ENCODE measurements around the gene ARMC7. TPM values are rescaled to one million over a fixed set of nuclear protein-coding genes. Genes with fewer than 3 reads are reported as not detected.

The ARMC7 gene
- total RNA-seq, 1 experiment from 2014 or later = 26.0 TPM

DNA sequence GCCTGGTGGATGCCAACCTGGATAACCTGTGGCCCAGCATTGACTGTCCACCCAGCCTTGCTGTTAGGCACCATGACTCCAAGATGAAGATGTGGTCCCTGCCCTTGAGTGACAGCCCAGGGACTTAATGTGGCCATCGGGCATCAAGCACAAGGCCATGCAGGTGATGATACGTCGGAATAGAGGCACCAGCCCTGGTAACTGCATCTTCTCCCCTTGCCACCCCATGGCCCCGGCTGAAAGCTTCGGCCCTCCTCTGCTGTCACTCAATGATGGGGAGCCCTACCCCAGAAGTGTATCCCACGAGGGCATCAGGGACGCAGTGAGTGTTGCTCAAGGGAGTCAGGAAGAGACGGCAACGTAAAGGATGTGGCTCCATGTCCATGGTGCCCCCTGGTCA lies 19.8 kb downstream of the ARMC7 start:
- TF ChIP-seq, protein P1, sequence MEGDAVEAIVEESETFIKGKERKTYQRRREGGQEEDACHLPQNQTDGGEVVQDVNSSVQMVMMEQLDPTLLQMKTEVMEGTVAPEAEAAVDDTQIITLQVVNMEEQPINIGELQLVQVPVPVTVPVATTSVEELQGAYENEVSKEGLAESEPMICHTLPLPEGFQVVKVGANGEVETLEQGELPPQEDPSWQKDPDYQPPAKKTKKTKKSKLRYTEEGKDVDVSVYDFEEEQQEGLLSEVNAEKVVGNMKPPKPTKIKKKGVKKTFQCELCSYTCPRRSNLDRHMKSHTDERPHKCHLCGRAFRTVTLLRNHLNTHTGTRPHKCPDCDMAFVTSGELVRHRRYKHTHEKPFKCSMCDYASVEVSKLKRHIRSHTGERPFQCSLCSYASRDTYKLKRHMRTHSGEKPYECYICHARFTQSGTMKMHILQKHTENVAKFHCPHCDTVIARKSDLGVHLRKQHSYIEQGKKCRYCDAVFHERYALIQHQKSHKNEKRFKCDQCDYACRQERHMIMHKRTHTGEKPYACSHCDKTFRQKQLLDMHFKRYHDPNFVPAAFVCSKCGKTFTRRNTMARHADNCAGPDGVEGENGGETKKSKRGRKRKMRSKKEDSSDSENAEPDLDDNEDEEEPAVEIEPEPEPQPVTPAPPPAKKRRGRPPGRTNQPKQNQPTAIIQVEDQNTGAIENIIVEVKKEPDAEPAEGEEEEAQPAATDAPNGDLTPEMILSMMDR (IDR thresholded peaks at IDR 0.05; ENCODE audit: insufficient read depth in 1 of 2, low read depth in 1 of 2, low read length in 1 of 2, severe bottlenecking in 1 of 2, unreplicated experiment in 1 of 2) = no peak
- CTCF ChIA-PET = interaction anchor here (2.3 to 3.7 kb wide), 2 partner anchors 16 to 70 kb away, joined by 20 to 30 read pairs; no protein-coding TSS in a partner anchor
- H3K27ac Mint-ChIP-seq (ENCODE audit: unreplicated experiment) = no peak overlapping the region
- no peaks in the 10 kb centered on the region for H3K27me3 ChIP-seq (replicated peaks; ENCODE audit: control insufficient read depth, insufficient read depth, low read length)
- peaks cover 26% of the 10 kb centered on the region for H3K4me1 ChIP-seq
- intact Hi-C loops (cut with micrococcal nuclease; ENCODE audit: unreplicated experiment) = no loop called here
- H3K4me3 Mint-ChIP-seq (ENCODE audit: unreplicated experiment) = peak overlapping the region; percentile 93
- no TSS peak for BruUV-seq (replicated peaks)
- no peak for DNase-seq
- peaks cover 4% of the 10 kb centered on the region for H3K36me3 ChIP-seq (ENCODE audit: control insufficient read depth, insufficient read depth, low read length)
- POLR2A ChIA-PET = interaction anchor here (0.5 kb wide), 1 partner anchor 100 kb away, joined by 3 read pairs; no protein-coding TSS in a partner anchor
- H3K9me3 Mint-ChIP-seq (ENCODE audit: unreplicated experiment) = no peaks in the 10 kb centered on the region
- no peak overlapping the region for H3K4me3 ChIP-seq (ENCODE audit: low read depth, low read length)
- peaks cover 18% of the 10 kb centered on the region for H3K4me1 Mint-ChIP-seq (ENCODE audit: low read depth, unreplicated experiment)
- H3K27me3 Mint-ChIP-seq (ENCODE audit: insufficient read depth, unreplicated experiment) = no peaks in the 10 kb centered on the region
- H3K36me3 Mint-ChIP-seq (ENCODE audit: insufficient read depth, unreplicated experiment) = peaks cover 72% of the 10 kb centered on the region
- H3K9me3 ChIP-seq = no peaks in the 10 kb centered on the region

DNA sequence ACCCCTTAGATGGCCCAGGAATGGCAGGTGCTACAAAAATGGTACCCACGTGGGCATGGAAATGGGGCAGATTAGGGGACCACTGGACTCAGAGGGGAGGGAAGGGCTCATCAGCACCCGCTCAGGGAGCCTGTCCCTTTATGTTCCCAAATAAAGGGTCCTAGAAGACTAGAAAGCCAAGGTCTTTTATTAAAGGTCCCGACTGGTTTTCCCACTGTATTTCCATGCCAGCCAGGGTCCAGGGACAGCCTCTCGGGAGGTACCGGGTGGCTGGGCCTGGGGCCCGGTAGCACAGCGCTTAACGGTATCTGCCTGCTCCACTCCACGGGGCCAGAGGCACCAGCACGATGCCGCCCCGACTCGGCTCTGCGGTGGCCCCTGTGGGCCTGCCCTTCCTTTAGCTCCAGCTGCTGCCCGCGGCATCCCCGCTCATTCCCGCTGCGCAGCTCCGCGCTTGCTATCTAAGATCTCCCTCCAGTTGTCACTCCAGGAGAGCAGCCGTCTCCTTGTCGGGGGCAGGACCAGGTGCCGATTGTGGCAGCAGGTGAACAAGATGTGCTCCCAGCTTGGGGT lies 20.4 kb downstream of the ARMC7 start:
- H3K4me3 ChIP-seq (ENCODE audit: low read depth, low read length) = peak overlapping the region; percentile 85
- no peaks in the 10 kb centered on the region for H3K27me3 ChIP-seq (replicated peaks; ENCODE audit: control insufficient read depth, insufficient read depth, low read length)
- POLR2A ChIA-PET = no interaction called here
- no peak for DNase-seq
- intact Hi-C loops (cut with micrococcal nuclease; ENCODE audit: unreplicated experiment) = loop anchor here (2.0 to 5.0 kb wide), 2 partner anchors 25 to 72 kb away; partner anchors contain the start of gene JPT1
- Mint-ChIP-seq H3K27me3 (ENCODE audit: insufficient read depth, unreplicated experiment) (no peaks in the 10 kb centered on the region), H3K36me3 (ENCODE audit: insufficient read depth, unreplicated experiment) (peaks cover 73% of the 10 kb centered on the region), H3K4me1 (ENCODE audit: low read depth, unreplicated experiment) (peaks cover 12% of the 10 kb centered on the region), H3K4me3 (ENCODE audit: unreplicated experiment) (peak overlapping the region; percentile 93), H3K9me3 (ENCODE audit: unreplicated experiment) (no peaks in the 10 kb centered on the region), H3K27ac (ENCODE audit: unreplicated experiment) (peak overlapping the region; percentile 91)
- no peaks in the 10 kb centered on the region for H3K9me3 ChIP-seq
- peaks cover 4% of the 10 kb centered on the region for H3K36me3 ChIP-seq (ENCODE audit: control insufficient read depth, insufficient read depth, low read length)
- H3K4me1 ChIP-seq = peaks cover 20% of the 10 kb centered on the region
- CTCF ChIA-PET = interaction anchor here (1.3 to 3.7 kb wide), 4 partner anchors 16 to 70 kb away, joined by 3 to 30 read pairs (median 12); partner anchors contain the start of genes ARMC7 and SLC16A5
- no TSS peak for BruUV-seq (replicated peaks)
- TF ChIP-seq, protein P1 (IDR thresholded peaks at IDR 0.05; ENCODE audit: insufficient read depth in 1 of 2, low read depth in 1 of 2, low read length in 1 of 2, severe bottlenecking in 1 of 2, unreplicated experiment in 1 of 2) = no peak

- BruUV-seq (replicated peaks) = TSS peak; percentile 53
- intact Hi-C loops (cut with micrococcal nuclease; ENCODE audit: unreplicated experiment) = loop anchor here (1.0 to 5.0 kb wide), 4 partner anchors 16 to 72 kb away; partner anchors contain the start of gene JPT1
- Histone ChIP-seq H3K27me3 (replicated peaks; ENCODE audit: control insufficient read depth, insufficient read depth, low read length) (no peaks in the 10 kb centered on the region), H3K4me1 (peaks cover 19% of the 10 kb centered on the region), H3K9me3 (no peaks in the 10 kb centered on the region), H3K4me3 (ENCODE audit: low read depth, low read length) (peak overlapping the region; percentile 85), H3K36me3 (ENCODE audit: control insufficient read depth, insufficient read depth, low read length) (peaks cover 4% of the 10 kb centered on the region)
- TF ChIP-seq, protein P1 (IDR thresholded peaks at IDR 0.05; ENCODE audit: insufficient read depth in 1 of 2, low read depth in 1 of 2, low read length in 1 of 2, severe bottlenecking in 1 of 2, unreplicated experiment in 1 of 2) = peak; percentile 47 to 73
- DNase-seq = peak; percentile 71 to 75
- H3K4me1 Mint-ChIP-seq (ENCODE audit: low read depth, unreplicated experiment) = peaks cover 8% of the 10 kb centered on the region
- no peaks in the 10 kb centered on the region for H3K9me3 Mint-ChIP-seq (ENCODE audit: unreplicated experiment)
- peak overlapping the region; percentile 91 for H3K27ac Mint-ChIP-seq (ENCODE audit: unreplicated experiment)
- CTCF ChIA-PET = interaction anchor here (0.8 to 3.7 kb wide), 9 partner anchors 12 to 170 kb away, joined by 3 to 30 read pairs (median 4); partner anchors contain the start of genes ARMC7 and SLC16A5
- H3K36me3 Mint-ChIP-seq (ENCODE audit: insufficient read depth, unreplicated experiment) = peaks cover 73% of the 10 kb centered on the region
- H3K27me3 Mint-ChIP-seq (ENCODE audit: insufficient read depth, unreplicated experiment) = no peaks in the 10 kb centered on the region
- H3K4me3 Mint-ChIP-seq (ENCODE audit: unreplicated experiment) = peak overlapping the region; percentile 93
- POLR2A ChIA-PET = interaction anchor here (0.6 to 1.3 kb wide), 6 partner anchors 21 to 263 kb away, joined by 3 to 5 read pairs (median 4); partner anchors contain the start of genes ARMC7, MIF4GD and SLC16A5
Measured at GRCh38 chr17:75130632-75131277, 21.0 kb downstream of the ARMC7 start.
